NT2/D1 (cell line): ENCODE measurements around the gene CAMTA1.

Source experiments
- DNase-seq: peaks from one replicate; pipeline ENCODE4 v3.0.0-alpha.2; 2011; ENCODE audit warnings: low read depth, low spot score
- H3K27me3 ChIP-seq: 2 replicates; pipeline ENCODE4 v1.6.0; 2011; ENCODE audit warnings: mild to moderate bottlenecking; ENCODE audit not compliant: insufficient read length, insufficient read depth
- H3K36me3 ChIP-seq: 2 replicates; pipeline ENCODE4 v1.6.1; 2011; ENCODE audit warnings: mild to moderate bottlenecking, low read length, mixed read lengths; ENCODE audit not compliant: insufficient read depth, insufficient read length
- H3K4me1 ChIP-seq: 2 replicates; pipeline ENCODE4 v1.5.1; 2011; ENCODE audit not compliant: insufficient read depth, insufficient read length
- H3K4me3 ChIP-seq: 2 replicates; pipeline ENCODE4 v1.5.1; 2011; ENCODE audit warnings: low read depth; ENCODE audit not compliant: insufficient read length
- H3K9ac ChIP-seq: 2 replicates; pipeline ENCODE4 v1.6.0; 2011; ENCODE audit warnings: low read depth; ENCODE audit not compliant: insufficient read length
- H3K9me3 ChIP-seq: 2 replicates; pipeline ENCODE4 v1.5.1; 2011; ENCODE audit warnings: mild to moderate bottlenecking, low read length; ENCODE audit not compliant: insufficient read depth
- SUZ12 ChIP-seq: IDR thresholded peaks from 2 replicates; pipeline ENCODE4 v1.6.1; 2011; ENCODE audit not compliant: insufficient read length, insufficient read depth; ENCODE audit errors: extremely low read depth
- YY1 ChIP-seq: IDR thresholded peaks from 2 replicates; pipeline ENCODE4 v1.6.1; 2011; ENCODE audit not compliant: insufficient read length, insufficient read depth
- ZNF274 ChIP-seq: IDR thresholded peaks from 2 replicates; pipeline ENCODE4 v1.6.1; 2011; ENCODE audit warnings: mild to moderate bottlenecking, low read depth, low read length

The CAMTA1 gene

DNA sequence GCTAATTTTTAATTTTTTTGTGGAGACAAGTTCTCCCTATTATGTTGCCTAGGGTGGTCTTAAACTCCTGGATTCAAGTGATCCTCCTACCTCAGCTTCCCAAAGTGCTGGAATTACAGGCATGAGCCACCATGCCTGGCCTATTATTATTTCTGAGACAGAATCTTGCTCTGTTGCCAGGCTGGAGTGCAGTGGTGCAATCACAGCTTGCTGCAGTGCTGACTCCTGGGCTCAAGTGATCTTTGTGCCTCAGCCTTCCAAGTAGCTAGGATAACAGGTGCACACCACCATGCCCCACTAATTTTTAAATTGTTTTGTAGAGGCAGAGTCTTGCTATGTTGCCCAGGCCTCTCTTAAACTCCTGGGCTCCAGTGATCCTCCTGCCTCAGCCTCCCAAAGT lies 196.3 kb downstream of the CAMTA1 start:
- Histone ChIP-seq H3K4me1 (peaks cover 3% of the 10 kb centered on the region), H3K27me3 (no peaks in the 10 kb centered on the region), H3K36me3 (no peaks in the 10 kb centered on the region), H3K4me3 (no peak overlapping the region), H3K9me3 (peaks cover 8% of the 10 kb centered on the region; the same call in 1 of the 2 replicates), H3K9ac (no peak overlapping the region)
- no peak for DNase-seq
- no peak for TF ChIP-seq SUZ12
- TF ChIP-seq ZNF274, result no peak
- TF ChIP-seq YY1, result no peak

DNA sequence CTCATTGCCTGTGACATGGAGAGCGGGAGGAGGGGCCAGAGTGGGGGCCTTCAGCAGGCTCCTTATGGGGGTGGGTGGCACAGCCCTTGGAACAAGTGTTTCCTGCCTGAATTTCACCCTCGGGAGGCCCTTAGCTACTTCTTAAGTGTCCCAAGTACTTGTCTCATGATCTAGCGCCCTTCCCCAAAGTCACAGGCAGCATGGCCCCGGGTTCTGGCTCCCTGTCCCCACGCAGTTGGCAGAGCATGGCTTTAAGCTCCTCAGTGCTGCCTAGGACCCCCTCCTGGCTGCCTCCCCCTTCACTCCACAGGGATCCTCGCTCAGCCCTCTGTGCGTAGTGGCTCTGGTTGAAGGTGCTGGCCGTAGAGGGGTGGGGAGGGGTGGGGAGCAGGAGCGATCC lies 197.2 kb downstream of the CAMTA1 start:
- Histone ChIP-seq H3K4me3 (no peak overlapping the region), H3K36me3 (no peaks in the 10 kb centered on the region), H3K4me1 (peaks cover 3% of the 10 kb centered on the region), H3K9me3 (peaks cover 8% of the 10 kb centered on the region; the same call in 1 of the 2 replicates), H3K9ac (no peak overlapping the region), H3K27me3 (no peaks in the 10 kb centered on the region)
- TF ChIP-seq YY1 (no peak), ZNF274 (no peak), SUZ12 (no peak)
- no peak for DNase-seq

DNA sequence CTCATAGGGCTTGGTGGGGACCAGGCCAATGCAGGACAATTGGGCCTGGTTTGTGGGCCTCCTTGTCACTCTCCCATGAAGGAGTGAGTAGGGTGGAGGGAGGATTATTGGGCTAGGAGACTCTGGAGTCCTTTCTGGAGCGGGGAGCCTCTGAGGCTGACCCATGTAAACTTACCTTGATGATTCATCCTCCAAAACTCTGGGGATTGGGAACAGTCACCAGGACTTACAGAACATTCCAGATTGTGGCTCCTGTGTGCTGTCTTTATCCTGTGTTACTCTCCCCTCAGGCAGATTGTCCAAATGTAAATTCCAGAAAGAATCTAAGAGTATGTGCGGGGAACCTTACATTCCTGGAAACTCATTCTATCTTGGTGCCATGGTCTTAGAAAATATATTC lies 197.6 kb downstream of the CAMTA1 start:
- Histone ChIP-seq H3K4me1 (peaks cover 3% of the 10 kb centered on the region), H3K4me3 (no peak overlapping the region), H3K36me3 (no peaks in the 10 kb centered on the region), H3K9ac (no peak overlapping the region), H3K27me3 (no peaks in the 10 kb centered on the region), H3K9me3 (peaks cover 8% of the 10 kb centered on the region; the same call in 1 of the 2 replicates)
- DNase-seq, result no peak
- TF ChIP-seq SUZ12, result no peak
- TF ChIP-seq ZNF274, result no peak
- TF ChIP-seq YY1, result no peak

DNA sequence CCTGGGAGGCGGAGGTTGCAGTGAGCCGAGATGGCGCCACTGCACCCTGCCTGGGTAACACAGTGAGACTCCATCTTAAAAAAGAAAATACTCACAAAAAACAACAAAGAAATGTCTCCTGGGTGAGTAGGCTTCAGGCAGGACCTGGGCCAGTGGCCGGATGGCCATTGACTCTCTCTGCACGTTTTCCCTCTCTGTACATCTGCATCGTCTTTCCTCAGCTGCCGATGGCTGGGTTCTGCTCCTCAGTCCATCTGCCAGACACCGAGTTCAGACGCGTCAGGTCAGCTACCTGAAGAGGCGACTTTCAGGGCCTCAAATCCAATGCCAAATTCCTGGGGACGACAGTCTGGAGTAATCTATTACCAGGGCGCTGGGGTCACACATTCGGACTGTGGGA lies 199.3 kb downstream of the CAMTA1 start:
- Histone ChIP-seq H3K4me1 (peaks cover 2% of the 10 kb centered on the region), H3K27me3 (no peaks in the 10 kb centered on the region), H3K9me3 (peaks cover 8% of the 10 kb centered on the region; the same call in 1 of the 2 replicates), H3K9ac (no peak overlapping the region), H3K4me3 (no peak overlapping the region), H3K36me3 (no peaks in the 10 kb centered on the region)
- DNase-seq, result no peak
- TF ChIP-seq YY1, result no peak
- TF ChIP-seq SUZ12, result no peak
- TF ChIP-seq ZNF274, result no peak

DNA sequence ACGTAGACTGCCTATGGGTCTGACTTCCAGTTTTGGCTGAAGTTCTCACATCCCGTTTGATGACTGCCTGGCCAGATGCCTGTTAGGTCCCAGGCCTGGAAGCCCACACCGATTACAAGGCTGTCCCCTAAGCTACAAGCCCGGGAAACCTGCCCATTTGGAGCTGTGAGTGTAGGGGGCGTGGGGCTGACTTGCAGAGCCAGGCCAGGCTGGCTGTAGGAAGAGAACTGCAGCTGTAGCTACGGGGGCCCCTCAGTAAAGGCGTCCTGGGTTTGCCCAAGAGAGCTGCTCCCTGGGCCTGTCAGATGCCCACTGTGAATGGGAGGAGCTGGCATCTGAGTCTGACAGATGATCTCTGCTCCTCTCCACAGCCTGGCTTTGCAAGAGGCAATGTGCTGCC lies 199.7 kb downstream of the CAMTA1 start:
- H3K4me3 ChIP-seq, result no peak overlapping the region
- TF ChIP-seq YY1 (no peak), ZNF274 (no peak), SUZ12 (no peak)
- DNase-seq, result no peak
- no peaks in the 10 kb centered on the region for H3K27me3 ChIP-seq
- peaks cover 8% of the 10 kb centered on the region; the same call in 1 of the 2 replicates for H3K9me3 ChIP-seq
- H3K4me1 ChIP-seq, result peaks cover 2% of the 10 kb centered on the region
- H3K36me3 ChIP-seq, result no peaks in the 10 kb centered on the region
- H3K9ac ChIP-seq, result no peak overlapping the region

DNA sequence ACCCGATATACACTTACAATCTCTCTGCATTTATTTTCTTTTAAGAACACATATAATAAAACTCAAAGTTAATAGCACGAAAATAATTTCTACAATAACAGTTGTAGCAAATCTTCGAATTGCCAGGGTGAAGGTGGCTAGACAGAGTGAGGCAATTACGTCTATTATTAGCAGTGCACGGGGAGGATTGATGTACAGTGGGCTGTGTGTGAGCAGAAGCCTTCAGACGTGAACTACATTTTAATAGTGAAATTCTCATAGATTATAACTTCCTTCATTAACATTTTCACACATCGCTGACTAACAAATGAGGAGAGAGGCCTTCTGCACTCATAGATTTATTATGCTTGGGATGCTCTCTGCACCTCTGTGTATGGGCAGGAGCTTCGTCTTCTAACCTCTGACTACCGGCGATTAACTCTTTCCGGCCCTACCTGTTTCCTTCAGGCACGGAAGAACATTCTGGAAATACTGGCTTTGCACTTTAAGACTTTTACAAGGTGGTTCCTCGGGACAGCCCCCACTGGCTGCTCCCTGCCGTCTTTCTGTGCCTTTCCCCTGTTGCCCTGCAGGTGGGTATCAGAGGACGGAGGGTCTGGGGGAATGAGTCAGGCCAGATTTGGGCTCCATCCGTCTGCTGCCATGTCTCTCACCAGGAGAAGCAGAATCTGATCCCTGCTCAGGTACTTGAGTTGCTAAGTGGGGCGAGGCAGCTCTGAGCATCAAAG lies 200.5 kb downstream of the CAMTA1 start:
- H3K9me3 ChIP-seq, result peaks cover 8% of the 10 kb centered on the region; the same call in 1 of the 2 replicates
- H3K27me3 ChIP-seq, result no peaks in the 10 kb centered on the region
- H3K4me3 ChIP-seq, result no peak overlapping the region
- H3K9ac ChIP-seq, result no peak overlapping the region
- TF ChIP-seq ZNF274 (no peak), SUZ12 (no peak), YY1 (no peak)
- H3K4me1 ChIP-seq, result peaks cover 2% of the 10 kb centered on the region
- H3K36me3 ChIP-seq, result no peaks in the 10 kb centered on the region
- no peak for DNase-seq

DNA sequence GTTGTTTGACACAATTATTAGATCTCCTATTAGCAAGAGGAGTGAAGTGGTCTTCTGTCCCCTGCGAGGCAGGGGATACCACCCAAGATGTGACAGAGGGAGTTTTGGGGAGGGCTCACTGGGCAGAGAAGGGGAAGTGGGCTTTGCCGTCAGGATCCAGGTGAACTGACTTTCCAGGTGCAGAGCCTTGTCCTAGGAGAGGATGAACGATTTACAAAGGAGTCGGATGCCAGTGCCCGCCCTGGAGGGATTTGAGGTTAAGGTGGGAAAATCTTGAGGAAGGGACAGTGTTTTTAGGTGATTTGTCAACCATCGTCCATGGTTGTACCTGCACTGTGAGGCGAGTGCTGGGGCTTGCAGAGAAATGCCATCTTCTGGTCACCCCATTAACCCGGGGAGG lies 201.0 kb downstream of the CAMTA1 start:
- Histone ChIP-seq H3K9ac (no peak overlapping the region), H3K9me3 (peaks cover 8% of the 10 kb centered on the region; the same call in 1 of the 2 replicates), H3K36me3 (no peaks in the 10 kb centered on the region), H3K4me3 (no peak overlapping the region), H3K4me1 (peaks cover 2% of the 10 kb centered on the region), H3K27me3 (no peaks in the 10 kb centered on the region)
- no peak for DNase-seq
- TF ChIP-seq YY1, result no peak
- TF ChIP-seq SUZ12, result no peak
- no peak for TF ChIP-seq ZNF274

DNA sequence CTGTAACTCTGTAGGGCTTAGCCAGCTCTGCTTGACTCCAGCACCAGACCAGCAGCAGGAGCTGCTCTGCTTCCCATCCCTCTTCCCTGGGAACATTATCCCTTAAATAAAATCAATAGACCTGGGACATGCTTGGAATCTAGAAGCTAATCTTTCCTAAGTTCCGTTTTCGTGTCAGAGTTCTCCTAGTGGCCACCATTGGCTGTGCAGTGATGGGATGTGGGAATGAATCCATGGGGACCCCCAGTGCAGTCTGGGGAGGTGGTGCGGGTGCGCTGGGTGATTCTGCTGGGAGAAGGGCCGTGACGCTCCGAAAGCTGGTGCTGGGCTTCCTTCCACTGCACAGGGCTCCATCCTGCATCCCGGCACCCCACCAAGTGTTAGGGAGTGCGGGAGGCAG lies 202.7 kb downstream of the CAMTA1 start:
- H3K4me3 ChIP-seq, result no peak overlapping the region
- TF ChIP-seq YY1 (no peak), SUZ12 (no peak), ZNF274 (no peak)
- no peaks in the 10 kb centered on the region for H3K36me3 ChIP-seq
- peaks cover 2% of the 10 kb centered on the region for H3K4me1 ChIP-seq
- H3K9ac ChIP-seq, result no peak overlapping the region
- no peaks in the 10 kb centered on the region for H3K9me3 ChIP-seq
- no peaks in the 10 kb centered on the region for H3K27me3 ChIP-seq
- DNase-seq, result no peak
